Nephron (organoid): ENCODE results near the gene KRTAP5-3.

Experiments used
- H3K27ac Mint-ChIP-seq, 3 experiments: 2 replicates each; pipeline ENCODE4 v1.8.0; 2020; ENCODE audit warnings: mixed read lengths in 3 of 3, mild to moderate bottlenecking in 2 of 3, moderate library complexity in 1 of 3
- H3K27me3 Mint-ChIP-seq: 2 replicates; pipeline ENCODE4 v1.8.0; 2021; ENCODE audit warnings: low read depth, mild to moderate bottlenecking, moderate library complexity, mixed read lengths
- H3K36me3 Mint-ChIP-seq: 2 replicates; pipeline ENCODE4 v1.8.0; 2020; ENCODE audit warnings: low read depth, mixed read lengths
- H3K4me1 Mint-ChIP-seq: 2 replicates; pipeline ENCODE4 v1.8.0; 2020; ENCODE audit warnings: mixed read lengths
- H3K4me3 Mint-ChIP-seq, 3 experiments: 2 replicates each; pipeline ENCODE4 v1.8.0; 2020; ENCODE audit warnings: mild to moderate bottlenecking in 3 of 3, mixed read lengths in 3 of 3, moderate library complexity in 2 of 3
- H3K9me3 Mint-ChIP-seq: 2 replicates; pipeline ENCODE4 v1.8.0; 2020; ENCODE audit warnings: mixed read lengths
- TF ChIP-seq, protein P1 (sequence below), 3 experiments: fragments of 200-600 bp; sonication (generic); IDR thresholded peaks; one replicate each; pipeline ENCODE4 v1.5.0; 2021; ENCODE audit warnings: antibody characterized with exemption in 3 of 3; ENCODE audit not compliant: unreplicated experiment in 3 of 3

The KRTAP5-3 gene

GRCh38 chr11:1639666-1640065 lies 31.4 kb upstream of the KRTAP5-3 start:
- TF ChIP-seq, protein P1, sequence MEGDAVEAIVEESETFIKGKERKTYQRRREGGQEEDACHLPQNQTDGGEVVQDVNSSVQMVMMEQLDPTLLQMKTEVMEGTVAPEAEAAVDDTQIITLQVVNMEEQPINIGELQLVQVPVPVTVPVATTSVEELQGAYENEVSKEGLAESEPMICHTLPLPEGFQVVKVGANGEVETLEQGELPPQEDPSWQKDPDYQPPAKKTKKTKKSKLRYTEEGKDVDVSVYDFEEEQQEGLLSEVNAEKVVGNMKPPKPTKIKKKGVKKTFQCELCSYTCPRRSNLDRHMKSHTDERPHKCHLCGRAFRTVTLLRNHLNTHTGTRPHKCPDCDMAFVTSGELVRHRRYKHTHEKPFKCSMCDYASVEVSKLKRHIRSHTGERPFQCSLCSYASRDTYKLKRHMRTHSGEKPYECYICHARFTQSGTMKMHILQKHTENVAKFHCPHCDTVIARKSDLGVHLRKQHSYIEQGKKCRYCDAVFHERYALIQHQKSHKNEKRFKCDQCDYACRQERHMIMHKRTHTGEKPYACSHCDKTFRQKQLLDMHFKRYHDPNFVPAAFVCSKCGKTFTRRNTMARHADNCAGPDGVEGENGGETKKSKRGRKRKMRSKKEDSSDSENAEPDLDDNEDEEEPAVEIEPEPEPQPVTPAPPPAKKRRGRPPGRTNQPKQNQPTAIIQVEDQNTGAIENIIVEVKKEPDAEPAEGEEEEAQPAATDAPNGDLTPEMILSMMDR (IDR thresholded peaks at IDR 0.05; ENCODE audit: unreplicated experiment in 3 of 3) = no peak
- H3K27me3 Mint-ChIP-seq = peaks cover 32% of the 10 kb centered on the region
- H3K4me1 Mint-ChIP-seq = no peaks in the 10 kb centered on the region
- no peak overlapping the region for H3K4me3 Mint-ChIP-seq
- H3K27ac Mint-ChIP-seq = no peak overlapping the region
- no peaks in the 10 kb centered on the region for H3K36me3 Mint-ChIP-seq
- H3K9me3 Mint-ChIP-seq = no peaks in the 10 kb centered on the region

DNA sequence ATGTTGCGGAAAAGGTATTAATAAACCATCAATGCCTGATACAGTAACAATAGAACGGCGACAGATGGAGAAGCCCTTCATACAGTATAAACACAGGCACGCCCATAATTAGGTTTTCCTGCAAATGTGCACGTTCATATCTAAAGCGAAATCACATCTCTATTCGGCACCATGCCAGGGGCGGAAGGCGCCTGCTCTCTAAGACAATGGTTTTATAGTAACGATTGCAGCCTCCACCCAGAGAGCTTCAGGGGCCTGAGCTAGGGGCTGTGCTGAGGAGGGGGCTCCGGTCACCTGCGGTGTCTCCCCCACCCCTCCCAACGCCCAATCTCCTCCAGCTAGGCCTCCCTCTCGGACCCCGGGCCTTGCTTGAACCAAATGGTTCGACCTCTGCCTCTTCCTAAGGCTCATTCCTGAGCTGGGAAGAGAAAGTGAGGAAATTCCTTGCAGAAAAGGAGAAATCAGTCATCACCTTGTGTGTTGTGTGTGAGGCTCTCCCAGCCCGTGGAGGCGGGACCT lies 30.9 kb upstream of the KRTAP5-3 start:
- Mint-ChIP-seq H3K36me3 (no peaks in the 10 kb centered on the region), H3K4me1 (no peaks in the 10 kb centered on the region), H3K4me3 (no peak overlapping the region), H3K27me3 (peaks cover 35% of the 10 kb centered on the region), H3K9me3 (no peaks in the 10 kb centered on the region), H3K27ac (no peak overlapping the region)
- TF ChIP-seq, protein P1 (IDR thresholded peaks at IDR 0.05; ENCODE audit: unreplicated experiment in 3 of 3) = no peak

DNA sequence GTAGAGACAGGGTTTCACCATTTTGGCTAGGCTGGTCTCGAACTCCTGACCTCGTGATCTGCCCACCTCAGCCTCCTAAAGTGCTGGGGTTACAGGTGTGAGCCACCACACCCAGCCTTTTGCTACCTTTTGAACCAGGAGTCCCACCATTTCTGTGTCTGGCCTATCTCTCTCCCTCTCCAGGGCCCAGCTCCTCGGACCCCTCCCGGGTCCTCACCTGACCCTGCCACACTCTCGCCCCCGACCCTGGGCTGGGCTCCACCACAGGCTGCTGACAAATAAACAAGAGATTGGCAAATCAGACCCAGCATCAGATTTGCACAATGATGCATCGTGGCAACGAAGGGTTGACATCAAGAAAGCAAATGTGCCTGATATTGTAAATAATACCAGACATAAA lies 30.1 kb upstream of the KRTAP5-3 start:
- Mint-ChIP-seq H3K27ac (no peak overlapping the region), H3K4me1 (no peaks in the 10 kb centered on the region), H3K4me3 (no peak overlapping the region), H3K9me3 (no peaks in the 10 kb centered on the region), H3K27me3 (peaks cover 40% of the 10 kb centered on the region), H3K36me3 (no peaks in the 10 kb centered on the region)
- TF ChIP-seq, protein P1 (IDR thresholded peaks at IDR 0.05; ENCODE audit: unreplicated experiment in 3 of 3) = no peak

DNA sequence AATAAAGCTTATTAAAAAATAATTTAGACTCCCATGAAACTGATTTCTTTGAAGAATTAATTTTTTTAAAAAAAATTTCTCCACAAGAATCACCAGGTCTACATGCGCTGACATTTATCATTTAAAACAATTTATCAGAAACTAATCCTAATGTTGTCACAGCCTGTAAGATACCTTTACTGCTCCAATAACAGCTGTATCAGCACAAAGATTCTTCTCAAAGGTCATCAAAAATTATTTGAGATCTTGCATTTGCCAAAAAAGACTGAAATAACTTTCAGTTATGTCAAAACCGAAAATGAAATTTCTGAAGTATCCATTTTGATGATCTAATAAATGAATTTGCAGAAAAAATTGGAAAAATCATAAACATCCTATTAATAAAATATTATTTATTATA lies 29.4 kb upstream of the KRTAP5-3 start:
- peaks cover 4% of the 10 kb centered on the region for H3K4me1 Mint-ChIP-seq
- no peaks in the 10 kb centered on the region for H3K36me3 Mint-ChIP-seq
- H3K9me3 Mint-ChIP-seq = no peaks in the 10 kb centered on the region
- TF ChIP-seq, protein P1 (IDR thresholded peaks at IDR 0.05; ENCODE audit: unreplicated experiment in 3 of 3) = no peak
- H3K27ac Mint-ChIP-seq = no peak overlapping the region
- peaks cover 43% of the 10 kb centered on the region for H3K27me3 Mint-ChIP-seq
- H3K4me3 Mint-ChIP-seq = no peak overlapping the region

DNA sequence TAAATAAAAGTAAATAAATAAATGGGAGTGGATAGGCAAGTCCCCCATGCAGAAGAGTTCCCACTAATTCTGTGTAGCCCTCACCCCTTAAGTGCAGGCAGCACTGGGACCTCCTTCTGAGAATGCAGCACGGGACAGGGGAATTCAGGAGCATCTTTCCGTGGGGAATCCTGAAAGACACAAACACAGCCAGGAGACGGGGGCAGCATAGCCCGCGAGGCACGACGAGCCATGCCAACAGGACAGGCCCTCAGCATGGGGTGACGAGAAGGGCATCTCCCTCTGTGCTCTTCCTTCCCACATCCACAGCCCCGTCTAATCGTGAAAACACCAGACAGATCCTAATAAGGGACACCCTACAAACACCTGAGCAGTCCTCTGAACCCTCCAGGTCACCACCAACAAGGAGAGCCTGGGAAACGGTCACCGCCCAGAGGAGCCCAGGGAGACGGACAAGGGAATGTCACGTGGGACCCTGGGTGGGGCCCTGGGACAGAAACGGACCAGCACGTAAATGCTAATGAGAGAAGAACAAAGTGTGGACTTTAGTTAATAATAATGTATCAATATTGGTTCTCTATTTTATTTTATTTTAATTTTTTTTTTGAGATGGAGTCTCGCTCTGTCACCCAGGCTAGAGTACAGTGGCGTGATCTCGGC lies 28.2 kb upstream of the KRTAP5-3 start:
- no peak overlapping the region for H3K27ac Mint-ChIP-seq

More for the DNA sequence above, 28.2 kb upstream of the KRTAP5-3 start:
- H3K4me3 Mint-ChIP-seq = no peak overlapping the region
- H3K9me3 Mint-ChIP-seq = no peaks in the 10 kb centered on the region
- H3K4me1 Mint-ChIP-seq = peaks cover 10% of the 10 kb centered on the region
- no peaks in the 10 kb centered on the region for H3K36me3 Mint-ChIP-seq
- TF ChIP-seq, protein P1 (IDR thresholded peaks at IDR 0.05; ENCODE audit: unreplicated experiment in 3 of 3) = no peak
- peaks cover 53% of the 10 kb centered on the region for H3K27me3 Mint-ChIP-seq
